Retina (tissue), 1 donor: ENCODE data around the gene CIC.
"Not testable (repeated sequence)": the region's sequence is repeated elsewhere in the genome, so short reads cannot be mapped to it uniquely, and the experiment has no call there.

Source experiments
- DNase-seq: peaks from one replicate; pipeline ENCODE4 v3.0.0-alpha.2; 2016

Gene CIC

DNA sequence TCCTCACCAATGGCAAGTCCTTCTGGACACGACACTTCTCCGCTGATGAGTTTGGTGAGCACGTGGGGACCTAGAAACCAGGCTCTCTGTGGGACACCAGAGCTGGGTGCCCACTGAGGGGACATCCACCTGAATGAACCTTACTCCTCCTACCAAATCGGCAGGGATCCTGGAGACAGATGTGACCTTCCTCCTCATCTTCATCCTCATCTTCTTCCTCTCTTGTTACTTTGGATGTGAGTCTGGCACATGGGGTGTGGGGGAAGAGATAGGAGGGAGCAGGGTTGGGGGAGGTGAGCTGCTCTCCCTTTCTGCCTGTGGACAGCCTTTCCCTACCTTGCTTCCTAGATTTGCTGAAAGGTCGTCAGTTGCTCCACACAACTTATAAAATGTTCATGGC, 46.0 kb downstream of the CIC start:
- no peak for DNase-seq

GRCh38 chr19:42316223-42317211, 47.5 kb downstream of the CIC start:
- peak; percentile 41 for DNase-seq

GRCh38 chr19:42317535-42317934, 48.5 kb downstream of the CIC start:
- no peak for DNase-seq

- DNase-seq: no peak
Measured at GRCh38 chr19:42322305-42322704, 53.3 kb downstream of the CIC start.

DNA sequence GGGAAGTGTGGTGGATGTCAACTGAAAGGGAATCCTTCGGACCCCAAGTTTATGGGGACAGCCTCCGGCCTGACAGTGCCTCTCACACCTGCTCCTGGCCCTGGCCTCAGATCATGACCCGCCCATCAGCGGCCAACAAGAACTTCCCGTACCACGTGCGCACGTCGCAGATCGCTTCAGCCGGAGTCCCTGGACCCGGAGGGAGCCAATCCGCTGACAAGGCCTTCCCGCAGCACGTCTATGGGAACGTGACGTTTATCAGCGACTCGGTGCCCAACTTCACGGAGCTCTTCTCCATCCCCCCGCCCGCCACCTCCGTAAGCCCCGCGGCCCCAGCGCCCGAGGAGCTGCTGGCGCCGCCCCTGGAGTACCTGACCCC, 54.4 kb downstream of the CIC start:
- no peak for DNase-seq

DNA sequence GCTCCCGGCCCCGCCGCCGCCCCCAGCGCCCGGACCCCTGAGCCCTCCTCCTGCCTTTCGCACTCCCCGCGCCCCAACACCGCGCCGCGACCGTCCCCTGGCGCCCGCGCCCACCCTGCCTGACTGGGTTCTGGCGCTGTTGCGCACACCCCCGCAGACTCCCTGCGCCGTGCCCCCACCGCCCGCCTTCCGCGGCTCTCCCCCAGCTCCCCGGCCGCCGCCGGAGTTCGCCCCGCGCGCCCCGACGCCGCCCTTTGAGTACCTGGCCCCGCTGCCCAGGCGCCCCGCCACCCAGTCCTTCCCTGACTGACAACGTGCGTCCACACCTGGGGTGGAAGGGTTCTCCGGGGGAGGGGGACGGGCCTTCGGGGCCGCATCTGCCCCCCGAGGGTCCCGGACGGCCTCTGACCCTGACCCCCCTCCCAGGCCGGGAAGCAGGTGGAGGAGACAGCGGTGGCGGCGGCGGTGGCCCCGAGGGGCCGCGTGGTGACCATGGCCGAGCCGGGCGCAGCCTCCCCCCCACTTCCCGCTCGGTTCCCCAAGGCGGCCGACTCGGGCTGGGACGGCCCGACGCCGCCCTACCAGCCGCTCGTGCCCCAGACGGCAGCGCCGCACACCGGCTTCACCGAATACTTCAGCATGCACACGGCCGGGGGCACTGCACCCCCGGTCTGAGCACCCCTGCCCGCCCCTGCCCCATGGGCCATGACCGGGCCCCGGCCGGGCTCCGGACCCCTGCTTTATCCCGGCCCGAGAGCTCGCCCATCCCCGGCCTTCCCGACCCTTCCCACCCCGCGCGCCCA, 55.0 kb downstream of the CIC start:
- peak; percentile 19 for DNase-seq

DNA sequence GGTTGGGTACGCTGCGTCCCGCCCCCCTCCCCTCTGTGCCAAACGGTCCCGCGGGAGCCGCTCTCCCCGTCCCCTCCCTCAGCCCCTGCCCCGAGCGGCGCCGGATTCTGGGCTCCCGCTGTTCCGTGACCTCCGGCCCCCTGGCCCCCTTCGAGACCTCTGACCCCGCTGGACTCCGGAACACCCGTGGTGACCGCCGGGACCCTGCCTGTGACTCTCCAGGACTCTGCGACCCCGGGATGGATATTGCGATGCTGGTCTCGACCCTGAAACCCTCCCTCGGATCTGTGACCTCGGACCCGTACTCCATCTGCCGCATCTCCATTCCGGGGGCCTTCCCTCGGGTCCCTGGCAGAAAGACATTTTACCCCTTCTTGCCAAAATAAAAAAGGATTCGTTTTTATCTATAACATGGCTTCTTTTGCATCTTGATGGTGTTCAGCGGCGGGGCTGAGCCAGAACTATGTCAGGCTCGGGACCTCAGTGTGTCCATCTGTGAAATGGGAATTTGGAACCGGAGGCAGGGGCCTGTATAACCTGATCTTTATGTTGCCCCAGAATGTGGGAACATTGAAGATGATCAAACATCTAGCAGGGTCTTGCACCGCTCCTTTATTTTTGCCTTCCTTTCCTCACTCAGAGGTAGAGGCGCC, 55.7 kb downstream of the CIC start:
- DNase-seq: no peak

- peak; percentile 98 for DNase-seq
Measured at GRCh38 chr19:42325308-42325895, 56.4 kb downstream of the CIC start, which contains the start of gene MEGF8. MEGF8 (plus strand) TSS chr19:42325635; CDS start chr19:42326244, 609 bp downstream.

GRCh38 chr19:42325896-42326771, 57.1 kb downstream of the CIC start:
- no peak for DNase-seq

DNA sequence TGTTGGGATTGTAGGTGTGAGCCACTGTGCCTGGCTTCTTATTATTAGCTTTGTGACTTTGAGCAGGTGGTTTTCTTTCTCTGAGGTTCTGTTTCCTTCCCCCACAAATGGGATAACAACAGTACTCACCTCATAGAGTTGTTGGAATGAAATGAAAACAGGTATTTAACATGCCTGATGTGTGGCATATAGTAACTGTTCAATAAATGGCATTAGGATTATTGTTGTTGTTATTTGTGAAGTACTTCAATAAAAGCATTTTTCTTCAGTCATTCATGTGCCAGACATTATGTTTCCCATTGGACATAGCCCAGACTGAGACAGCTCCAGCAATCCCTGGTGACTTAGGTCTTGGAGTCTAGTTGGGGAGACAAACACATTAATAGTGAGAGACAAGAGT, 57.9 kb downstream of the CIC start:
- DNase-seq: no peak

DNA sequence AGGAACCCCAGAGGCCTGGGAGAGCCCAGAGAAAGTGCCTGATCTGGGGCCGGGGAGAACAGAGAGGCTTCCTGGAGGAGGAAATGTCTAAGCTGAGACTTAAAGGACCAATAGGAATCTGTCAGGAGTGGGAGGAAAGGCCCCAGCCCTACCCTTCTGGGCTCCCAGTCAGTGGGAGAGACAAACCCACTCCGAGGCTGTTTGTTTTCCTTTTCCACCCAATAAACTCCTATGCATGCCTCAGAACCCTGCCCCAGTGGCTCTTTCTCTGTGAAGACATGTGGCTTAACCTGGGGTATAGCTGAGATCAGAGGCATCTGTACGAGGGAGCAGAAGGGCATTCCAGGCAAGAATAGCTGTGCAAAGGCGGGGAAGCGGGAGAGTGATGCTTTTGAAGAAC, 58.3 kb downstream of the CIC start:
- DNase-seq: no peak

- no peak for DNase-seq
Measured at GRCh38 chr19:42328106-42328505, 59.1 kb downstream of the CIC start.

DNA sequence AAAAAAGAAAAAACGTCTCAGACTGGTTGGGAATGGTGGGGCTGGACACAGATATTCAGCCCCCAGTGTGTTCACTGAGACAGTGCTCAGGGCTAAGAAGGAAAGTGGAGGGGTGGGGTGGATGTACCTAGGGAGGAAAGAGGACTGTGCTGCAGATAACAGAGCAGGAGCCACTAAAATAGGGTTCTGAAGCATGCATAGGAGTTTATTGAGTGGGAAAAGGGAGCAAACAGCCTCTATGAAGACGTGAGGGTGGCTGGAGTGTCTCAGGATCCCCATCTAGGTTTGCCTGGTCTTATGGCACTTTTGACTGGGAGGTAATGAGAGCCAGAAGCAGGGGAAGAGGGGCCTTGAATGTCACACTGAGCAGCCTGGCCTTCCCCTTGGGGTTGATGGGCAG, 59.8 kb downstream of the CIC start:
- no peak for DNase-seq

DNA sequence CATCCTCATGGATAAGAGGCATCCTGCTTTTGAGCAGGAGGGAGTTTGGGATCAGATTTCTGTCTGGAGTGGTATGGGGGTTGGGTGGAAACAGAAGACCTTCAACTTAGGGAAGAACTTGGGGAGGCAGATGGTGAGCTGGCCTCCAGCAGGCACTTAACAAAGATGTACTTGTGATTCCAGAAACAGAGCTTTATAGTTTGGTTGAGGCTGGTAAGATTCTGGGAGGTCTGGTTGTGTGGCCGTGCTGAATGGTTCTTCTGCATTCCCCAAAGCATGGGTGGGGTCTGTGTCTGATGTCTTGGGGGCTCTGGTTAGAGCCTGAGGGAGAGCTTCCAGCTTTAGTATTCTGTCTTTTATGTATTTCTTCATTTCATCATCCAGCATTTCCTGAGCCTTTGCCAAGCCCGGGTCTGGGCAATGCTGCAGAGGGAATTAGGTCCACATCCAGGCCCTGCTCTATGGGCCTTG, 61.2 kb downstream of the CIC start:
- DNase-seq: no peak

DNA sequence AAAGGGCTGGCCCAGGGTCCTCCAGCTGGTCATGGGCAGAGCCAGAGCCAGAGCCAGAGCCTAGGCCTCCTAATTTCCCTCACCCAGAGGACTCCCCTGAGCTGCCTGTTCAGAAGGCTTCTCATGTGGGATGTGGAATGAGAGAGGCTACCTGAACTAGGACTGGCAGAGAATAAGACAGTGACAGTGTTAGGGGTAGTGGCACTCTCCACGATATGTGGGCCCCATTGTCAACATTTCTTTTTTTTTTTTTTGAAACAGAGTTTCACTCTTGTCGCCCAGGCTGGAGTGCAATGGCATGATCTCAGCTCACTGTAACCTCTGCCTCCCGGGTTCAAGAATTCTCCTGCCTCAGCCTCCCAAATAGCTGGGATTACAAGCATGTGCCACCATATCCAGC, 62.3 kb downstream of the CIC start:
- not testable (repeated sequence) for DNase-seq

- DNase-seq: no peak
Measured at GRCh38 chr19:42332059-42332458, 63.0 kb downstream of the CIC start.

DNA sequence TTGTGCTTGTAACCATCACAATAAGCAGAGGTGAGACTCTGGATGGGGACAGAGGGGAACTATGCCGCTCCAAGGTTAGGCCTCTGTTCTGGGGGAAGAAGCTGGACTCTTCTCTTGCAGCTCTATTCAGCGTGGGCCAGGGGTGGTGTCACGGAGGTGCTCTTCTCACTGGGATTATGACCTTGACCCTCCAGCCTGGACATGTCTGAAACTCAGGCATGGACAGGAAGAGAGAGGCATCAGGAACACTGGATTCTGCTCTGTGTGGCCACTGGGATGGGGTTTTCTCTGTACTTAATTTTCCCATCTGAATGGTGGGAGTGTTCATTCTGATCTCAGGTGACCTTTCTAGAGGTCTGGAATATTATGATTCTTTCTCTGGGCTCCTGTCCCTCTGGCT, 64.0 kb downstream of the CIC start:
- no peak for DNase-seq

DNA sequence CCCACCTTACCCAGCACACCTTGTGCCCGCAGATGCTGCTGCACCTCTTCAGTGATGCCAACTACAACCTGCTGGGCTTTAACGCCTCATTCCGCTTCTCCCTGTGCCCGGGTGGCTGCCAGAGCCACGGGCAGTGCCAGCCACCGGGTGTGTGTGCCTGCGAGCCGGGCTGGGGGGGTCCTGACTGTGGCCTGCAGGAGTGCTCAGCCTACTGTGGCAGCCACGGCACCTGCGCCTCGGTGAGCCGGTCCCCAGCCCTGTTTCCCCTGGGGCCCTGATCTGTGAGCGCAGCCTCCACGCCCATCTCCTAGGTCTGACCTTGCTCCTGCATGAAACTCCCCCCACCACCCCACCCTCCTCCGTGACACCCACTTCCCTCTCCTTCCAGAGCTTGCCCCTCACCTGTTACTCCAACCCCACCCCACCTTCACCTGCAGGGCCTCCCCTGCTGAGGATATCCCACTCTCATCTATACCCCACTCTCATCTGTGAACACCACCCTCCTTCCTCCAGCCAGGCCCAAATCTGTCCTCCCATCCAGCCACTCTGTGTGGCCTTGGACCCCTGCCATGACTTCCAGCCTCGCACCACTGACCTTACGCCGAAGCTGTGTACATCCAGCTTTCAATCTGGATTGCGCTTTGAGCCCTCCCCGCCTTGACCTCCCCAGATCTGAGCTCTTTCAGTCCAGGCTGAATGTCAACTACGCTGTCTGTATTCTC, 65.1 kb downstream of the CIC start:
- DNase-seq: no peak

- no peak for DNase-seq
Measured at GRCh38 chr19:42334697-42335373, 65.8 kb downstream of the CIC start.

DNA sequence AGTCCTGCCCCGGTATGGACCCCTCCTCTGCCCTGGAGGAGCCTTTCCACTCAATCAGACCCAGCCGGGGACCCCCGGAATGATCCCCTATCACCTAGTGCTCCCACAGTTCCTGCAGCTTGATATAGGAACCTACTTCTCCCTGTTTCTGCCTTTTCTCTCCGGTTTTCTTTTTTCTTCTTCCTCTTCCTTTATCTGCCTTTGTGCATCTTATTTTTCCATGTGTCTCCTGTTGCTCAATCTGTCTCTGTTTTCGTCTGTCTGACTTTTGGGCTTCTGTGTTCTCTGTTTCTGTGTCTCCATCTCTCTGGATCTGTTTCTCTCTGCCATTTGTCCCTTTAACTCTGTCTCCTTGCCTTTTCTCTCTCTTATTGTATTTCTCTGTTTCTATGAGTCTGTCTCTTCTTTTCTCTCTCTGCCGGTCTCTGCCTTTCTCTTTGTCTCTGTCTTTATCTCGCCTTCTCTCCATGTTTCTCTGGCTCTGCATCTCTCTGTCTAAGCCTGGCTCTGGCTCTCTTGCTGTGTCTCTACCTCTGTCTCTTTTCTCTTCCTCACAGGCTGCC, 66.4 kb downstream of the CIC start:
- no peak for DNase-seq
